ENCODE data around the gene SHH. TPM values are rescaled to one million over a fixed set of nuclear protein-coding genes. Genes with fewer than 3 reads are reported as not detected.

Gene SHH
- polyA plus RNA-seq, 1 donor from 2014 or later = 1.5 TPM

GRCh38 chr7:155842496-155843265 is 30.4 kb upstream of the SHH start:
- Histone ChIP-seq H4K20me1 (ENCODE audit: insufficient read depth) (no peaks in the 10 kb centered on the region), H3F3A (ENCODE audit: insufficient read depth, low read length, poor library complexity, severe bottlenecking) (no peaks in the 10 kb centered on the region), H3K27ac (ENCODE audit: low read length) (no peak overlapping the region), H3K9ac (ENCODE audit: low read length) (no peak overlapping the region), H3K9me2 (ENCODE audit: insufficient read depth, low read length) (no peaks in the 10 kb centered on the region), H3K4me3 (ENCODE audit: low read length) (no peak overlapping the region), H2AFZ (ENCODE audit: low read depth, low read length) (no peak overlapping the region), H3K27me3 (ENCODE audit: insufficient read depth, low read depth, low read length) (no peaks in the 10 kb centered on the region), H3K9me3 (ENCODE audit: low read length) (no peaks in the 10 kb centered on the region), H3K36me3 (ENCODE audit: insufficient read depth, low read length) (no peaks in the 10 kb centered on the region), H3K4me2 (ENCODE audit: low read length) (no peak overlapping the region), H3K79me2 (replicated peaks; ENCODE audit: insufficient read depth, low read length) (no peaks in the 10 kb centered on the region)
- no peak for TF ChIP-seq POLR2AphosphoS5 (IDR thresholded peaks at IDR 0.05)
- TF ChIP-seq REST (IDR thresholded peaks at IDR 0.05; ENCODE audit: borderline replicate concordance) = no peak
- TF ChIP-seq RAD21 (conservative IDR thresholded peaks at IDR 0.05) = no peak
- TF ChIP-seq CTCF (IDR thresholded peaks at IDR 0.05; ENCODE audit: poor library complexity, severe bottlenecking) = no peak
- no peak for TF ChIP-seq TAF1 (IDR thresholded peaks at IDR 0.05; ENCODE audit: low read depth)
- TF ChIP-seq MXI1 (conservative IDR thresholded peaks at IDR 0.05; ENCODE audit: poor library complexity, severe bottlenecking) = no peak
- no peak for TF ChIP-seq EZH2 (IDR thresholded peaks at IDR 0.05; ENCODE audit: borderline replicate concordance, insufficient read depth, low read length, poor library complexity, severe bottlenecking)
- TF ChIP-seq SMC3 (conservative IDR thresholded peaks at IDR 0.05; ENCODE audit: poor library complexity) = no peak
- TF ChIP-seq EP300 (conservative IDR thresholded peaks at IDR 0.05; ENCODE audit: poor library complexity, severe bottlenecking) = no peak

- Histone ChIP-seq H3K9me2 (ENCODE audit: insufficient read depth, low read length) (no peaks in the 10 kb centered on the region), H2AFZ (ENCODE audit: low read depth, low read length) (no peak overlapping the region), H3K4me3 (ENCODE audit: low read length) (no peak overlapping the region), H3F3A (ENCODE audit: insufficient read depth, low read length, poor library complexity, severe bottlenecking) (no peaks in the 10 kb centered on the region), H3K27me3 (ENCODE audit: insufficient read depth, low read depth, low read length) (no peaks in the 10 kb centered on the region), H3K4me2 (ENCODE audit: low read length) (no peak overlapping the region), H3K9me3 (ENCODE audit: low read length) (no peaks in the 10 kb centered on the region), H3K9ac (ENCODE audit: low read length) (no peak overlapping the region), H3K27ac (ENCODE audit: low read length) (no peak overlapping the region), H4K20me1 (ENCODE audit: insufficient read depth) (no peaks in the 10 kb centered on the region), H3K79me2 (replicated peaks; ENCODE audit: insufficient read depth, low read length) (no peaks in the 10 kb centered on the region), H3K36me3 (ENCODE audit: insufficient read depth, low read length) (no peaks in the 10 kb centered on the region)
- TF ChIP-seq MXI1 (conservative IDR thresholded peaks at IDR 0.05; ENCODE audit: poor library complexity, severe bottlenecking) (no peak), POLR2AphosphoS5 (IDR thresholded peaks at IDR 0.05) (no peak), REST (IDR thresholded peaks at IDR 0.05; ENCODE audit: borderline replicate concordance) (no peak), CTCF (IDR thresholded peaks at IDR 0.05; ENCODE audit: poor library complexity, severe bottlenecking) (no peak), TAF1 (IDR thresholded peaks at IDR 0.05; ENCODE audit: low read depth) (no peak), SMC3 (conservative IDR thresholded peaks at IDR 0.05; ENCODE audit: poor library complexity) (no peak), EZH2 (IDR thresholded peaks at IDR 0.05; ENCODE audit: borderline replicate concordance, insufficient read depth, low read length, poor library complexity, severe bottlenecking) (no peak), EP300 (conservative IDR thresholded peaks at IDR 0.05; ENCODE audit: poor library complexity, severe bottlenecking) (no peak), RAD21 (conservative IDR thresholded peaks at IDR 0.05) (no peak)
Measured at GRCh38 chr7:155840909-155841308, 28.6 kb upstream of the SHH start.
